ENCODE results near the gene CAST. TPM values are rescaled to one million over a fixed set of nuclear protein-coding genes. Genes with fewer than 3 reads are reported as not detected.

The CAST gene
- total and polyA plus RNA-seq, 8 donors: 26.5 to 100 (median 63.6) TPM

- TF ChIP-seq CTCF (IDR thresholded peaks at IDR 0.05): no peak
- H3K27ac ChIP-seq: peak overlapping the region in 3 of 4 donors; percentile 80 to 98 (median 92)
- no peaks in the 10 kb centered on the region for H3K27me3 ChIP-seq
- H3K4me1 ChIP-seq: peaks cover 10 to 21% (median 14%) of the 10 kb centered on the region in 3 donors
- intact Hi-C loops (cut with DNase I): no loop called here
- FAIRE-seq: no peak
- no peak for DNase-seq
- H3K36me3 ChIP-seq: no peaks in the 10 kb centered on the region
- peak in 1 of 4 donors; percentile 0 for ATAC-seq
- peak overlapping the region in 2 of 4 donors; percentile 61 to 78 for H3K4me3 ChIP-seq
- no peaks in the 10 kb centered on the region for H3K9me3 ChIP-seq
- 48 to 63% methylated on average over 4 of the region's 4 CpGs for WGBS, 2 donors
Observed at GRCh38 chr5:96703995-96704394, 41.8 kb downstream of the CAST start.

- H3K36me3 ChIP-seq: no peaks in the 10 kb centered on the region
- FAIRE-seq (no peak), ATAC-seq (no peak), DNase-seq (no peak)
- intact Hi-C loops (cut with DNase I): no loop called here
- 84 to 87% methylated on average over 5 of the region's 5 CpGs for WGBS, 2 donors
- no peak for TF ChIP-seq CTCF (IDR thresholded peaks at IDR 0.05)
- H3K4me3 ChIP-seq: no peak overlapping the region
- H3K27ac ChIP-seq: no peak overlapping the region
- H3K4me1 ChIP-seq: peaks cover 14 to 35% (median 19%) of the 10 kb centered on the region in 3 donors
- H3K27me3 ChIP-seq: no peaks in the 10 kb centered on the region
- no peaks in the 10 kb centered on the region for H3K9me3 ChIP-seq
Observed at GRCh38 chr5:96706433-96707111, 44.4 kb downstream of the CAST start.

GRCh38 chr5:96708600-96708999, 46.4 kb downstream of the CAST start:
- Histone ChIP-seq H3K4me3 (no peak overlapping the region), H3K9me3 (no peaks in the 10 kb centered on the region), H3K36me3 (no peaks in the 10 kb centered on the region), H3K27me3 (no peaks in the 10 kb centered on the region), H3K4me1 (peaks cover 19 to 36% (median 19%) of the 10 kb centered on the region in 3 donors), H3K27ac (no peak overlapping the region)
- TF ChIP-seq CTCF (IDR thresholded peaks at IDR 0.05): no peak
- WGBS, 2 donors: 88 to 95% methylated on average over 4 of the region's 4 CpGs
- ATAC-seq (no peak), DNase-seq (no peak), FAIRE-seq (no peak)
- intact Hi-C loops (cut with DNase I): no loop called here

GRCh38 chr5:96709152-96709821, 47.1 kb downstream of the CAST start:
- TF ChIP-seq CTCF (IDR thresholded peaks at IDR 0.05): no peak

More at GRCh38 chr5:96709152-96709821, 47.1 kb downstream of the CAST start:
- FAIRE-seq (no peak), ATAC-seq (peak; percentile 46 to 72 (median 65)), DNase-seq (no peak)
- 28 to 32% methylated on average over 3 of the region's 3 CpGs for WGBS, 2 donors
- no peaks in the 10 kb centered on the region for H3K27me3 ChIP-seq
- intact Hi-C loops (cut with DNase I): no loop called here
- no peaks in the 10 kb centered on the region for H3K36me3 ChIP-seq
- no peaks in the 10 kb centered on the region for H3K9me3 ChIP-seq
- H3K4me3 ChIP-seq: no peak overlapping the region
- peaks cover 17 to 36% (median 19%) of the 10 kb centered on the region in 3 donors for H3K4me1 ChIP-seq
- H3K27ac ChIP-seq: no peak overlapping the region

Measured in pancreas (tissue), 10 donors.